HG02763 (cell line): ENCODE results near the gene STIM2.

Experiments used
- ATAC-seq: cut with Tn5 transposase; IDR thresholded peaks from one replicate; pipeline ENCODE4 v1.9.1; 2021; ENCODE audit warnings: mild to moderate bottlenecking, moderate library complexity; ENCODE audit not compliant: unreplicated experiment

Gene STIM2

GRCh38 chr4:26996745-26997144 is 136.1 kb downstream of the STIM2 start:
- ATAC-seq: no peak

- ATAC-seq: no peak
Measured at GRCh38 chr4:26999689-27000088, 139.0 kb downstream of the STIM2 start.

- no peak for ATAC-seq
Measured at GRCh38 chr4:27000122-27000521, 139.5 kb downstream of the STIM2 start.

- ATAC-seq: peak; percentile 71
Measured at GRCh38 chr4:27000820-27001219, 140.2 kb downstream of the STIM2 start.

GRCh38 chr4:27001398-27002164 is 140.9 kb downstream of the STIM2 start:
- ATAC-seq: no peak

- ATAC-seq: no peak
Measured at GRCh38 chr4:27003642-27004113, 143.0 kb downstream of the STIM2 start.

- ATAC-seq: no peak
Measured at GRCh38 chr4:27005501-27005900, 144.9 kb downstream of the STIM2 start.

GRCh38 chr4:27005905-27006590 is 145.4 kb downstream of the STIM2 start:
- ATAC-seq: no peak

- no peak for ATAC-seq
Measured at GRCh38 chr4:27006646-27007045, 146.0 kb downstream of the STIM2 start.

GRCh38 chr4:27007507-27007906 is 146.9 kb downstream of the STIM2 start:
- ATAC-seq: no peak

- ATAC-seq: no peak
Measured at GRCh38 chr4:27008679-27009078, 148.0 kb downstream of the STIM2 start.

GRCh38 chr4:27009539-27009938 is 148.9 kb downstream of the STIM2 start:
- no peak for ATAC-seq

- ATAC-seq: peak; percentile 72
Measured at GRCh38 chr4:27010334-27010940, 149.8 kb downstream of the STIM2 start.

- no peak for ATAC-seq
Measured at GRCh38 chr4:27011401-27011800, 150.8 kb downstream of the STIM2 start.

GRCh38 chr4:27013012-27013411 is 152.4 kb downstream of the STIM2 start:
- ATAC-seq: no peak

GRCh38 chr4:27016551-27016950 is 155.9 kb downstream of the STIM2 start:
- no peak for ATAC-seq

- no peak for ATAC-seq
Measured at GRCh38 chr4:27017623-27018022, 157.0 kb downstream of the STIM2 start.

GRCh38 chr4:27018076-27018475 is 157.4 kb downstream of the STIM2 start:
- no peak for ATAC-seq

GRCh38 chr4:27018910-27019309 is 158.3 kb downstream of the STIM2 start:
- no peak for ATAC-seq

GRCh38 chr4:27019766-27020165 is 159.1 kb downstream of the STIM2 start:
- no peak for ATAC-seq

- no peak for ATAC-seq
Measured at GRCh38 chr4:27020203-27020602, 159.6 kb downstream of the STIM2 start.

GRCh38 chr4:27020603-27021002 is 160.0 kb downstream of the STIM2 start:
- no peak for ATAC-seq
